Hindlimb muscle (tissue), 1 donor: ENCODE results near the gene CACNA2D3. TPM values are rescaled to one million over a fixed set of nuclear protein-coding genes. Genes with fewer than 3 reads are reported as not detected.

Source experiments
- DNase-seq: peaks from one replicate; pipeline ENCODE4 v3.0.0-alpha.2; 2013
- polyA plus RNA-seq: library from polyadenylated mRNA; unstranded; fragments of 120-200 nt; gene quantifications from one replicate; pipeline ENCODE4 v1.2.1, GENCODE V29; 2013; ENCODE audit not compliant: insufficient read length

CACNA2D3 gene
- polyA plus RNA-seq, 1 donor: 2.4 TPM

GRCh38 chr3:54171951-54172350, 49.6 kb downstream of the CACNA2D3 start:
- no peak for DNase-seq

DNA sequence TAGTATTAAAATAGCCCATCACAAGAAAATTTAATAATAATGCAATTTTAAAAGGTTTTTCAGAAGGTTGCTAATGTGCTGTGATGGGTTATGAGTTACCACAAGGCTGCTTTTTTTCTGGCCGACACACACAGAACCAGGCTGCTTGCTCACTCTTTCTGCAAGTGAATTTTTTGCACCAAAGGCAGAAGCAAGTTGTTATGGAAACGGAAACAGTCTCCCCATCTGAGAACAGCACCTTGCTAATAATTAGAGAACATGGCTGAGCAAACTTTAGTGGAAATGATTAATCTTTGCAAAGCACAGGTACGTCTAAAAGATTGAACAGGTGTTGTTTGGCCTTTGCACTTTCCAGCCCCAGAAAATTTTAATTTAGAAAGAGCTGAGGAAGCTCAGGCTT, 51.0 kb downstream of the CACNA2D3 start:
- no peak for DNase-seq

DNA sequence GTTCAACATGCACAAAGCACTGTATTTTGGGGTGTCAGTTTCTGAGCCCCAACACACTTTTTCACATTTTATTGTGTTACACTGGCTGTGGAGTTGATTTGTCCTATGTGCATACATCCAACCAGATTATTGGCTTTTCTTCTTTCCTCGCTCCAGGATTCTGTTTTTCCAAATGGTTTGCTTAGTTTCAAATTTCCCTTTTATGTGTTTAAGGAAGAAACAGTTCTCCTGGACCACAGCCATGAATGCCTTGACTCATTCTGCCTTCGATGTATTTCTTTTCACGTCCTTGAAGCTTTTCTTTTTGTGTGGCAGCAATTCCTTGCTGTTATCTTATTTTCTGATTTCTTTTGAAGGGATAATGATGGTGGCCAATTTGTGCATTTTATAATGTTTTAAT, 53.8 kb downstream of the CACNA2D3 start:
- DNase-seq: no peak

GRCh38 chr3:54177816-54178215, 55.5 kb downstream of the CACNA2D3 start:
- no peak for DNase-seq

- no peak for DNase-seq
Measured at GRCh38 chr3:54178376-54178775, 56.0 kb downstream of the CACNA2D3 start.

DNA sequence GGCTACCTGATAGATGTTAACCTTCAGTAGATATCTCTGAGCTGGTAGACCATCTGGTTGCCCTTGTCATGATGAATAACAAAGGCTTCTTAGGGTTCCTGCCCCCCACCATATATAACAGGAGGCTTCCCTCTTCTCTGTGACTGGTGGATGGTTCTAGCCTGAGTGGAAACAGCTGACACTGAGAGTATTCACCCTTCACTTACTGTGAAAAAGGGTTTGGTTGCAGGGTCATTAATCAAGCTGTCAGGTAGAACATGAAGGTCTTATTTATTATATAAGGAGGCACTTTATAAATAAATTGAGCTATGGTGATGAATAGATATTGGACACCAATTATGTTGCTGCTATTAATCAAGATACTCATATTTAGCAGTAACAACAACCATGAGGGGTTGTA, 58.6 kb downstream of the CACNA2D3 start:
- no peak for DNase-seq

- DNase-seq: no peak
Measured at GRCh38 chr3:54182242-54182641, 59.9 kb downstream of the CACNA2D3 start.

DNA sequence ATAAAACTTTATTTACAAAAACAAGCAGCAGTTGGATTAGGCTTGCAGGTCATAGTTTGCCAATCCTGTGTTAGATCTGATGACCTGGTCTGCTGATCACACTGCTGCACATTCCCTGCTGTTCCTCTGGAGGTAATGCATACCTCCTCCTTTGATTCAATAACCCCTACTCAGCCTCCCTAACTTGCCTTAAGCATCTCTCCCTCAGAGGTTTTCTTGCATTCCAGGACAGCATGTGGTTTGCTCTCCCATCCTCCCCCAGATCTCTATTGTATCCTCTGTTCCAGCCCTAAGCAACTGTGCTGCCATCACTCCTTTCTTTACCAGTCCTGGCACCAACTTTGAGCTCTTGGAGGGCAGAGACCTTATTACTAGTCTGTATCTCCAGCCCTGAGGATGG, 63.4 kb downstream of the CACNA2D3 start:
- no peak for DNase-seq

- peak; percentile 69 for DNase-seq
Measured at GRCh38 chr3:54188176-54188791, 65.9 kb downstream of the CACNA2D3 start.

- no peak for DNase-seq
Measured at GRCh38 chr3:54191220-54191619, 68.9 kb downstream of the CACNA2D3 start.

DNA sequence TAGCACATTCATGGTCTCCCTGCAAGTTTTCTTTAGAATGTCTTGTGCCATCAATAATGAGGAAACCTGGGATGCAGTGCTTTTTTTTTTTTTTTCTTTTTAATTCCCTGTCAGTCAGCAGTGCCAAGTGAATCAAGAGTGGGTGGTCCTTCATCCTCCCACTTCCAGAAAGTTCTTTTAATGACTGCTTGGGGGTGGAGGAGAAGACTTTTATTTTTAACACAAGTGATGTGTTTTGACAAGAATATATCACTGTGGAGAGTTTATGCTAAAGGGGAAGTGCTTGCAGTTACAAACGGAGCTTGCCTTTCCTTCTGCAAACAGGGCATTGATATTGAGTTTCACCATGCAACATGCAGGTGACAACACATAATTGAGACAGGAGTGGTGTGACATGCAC, 69.7 kb downstream of the CACNA2D3 start:
- no peak for DNase-seq

GRCh38 chr3:54193093-54193492, 70.7 kb downstream of the CACNA2D3 start:
- DNase-seq: no peak

DNA sequence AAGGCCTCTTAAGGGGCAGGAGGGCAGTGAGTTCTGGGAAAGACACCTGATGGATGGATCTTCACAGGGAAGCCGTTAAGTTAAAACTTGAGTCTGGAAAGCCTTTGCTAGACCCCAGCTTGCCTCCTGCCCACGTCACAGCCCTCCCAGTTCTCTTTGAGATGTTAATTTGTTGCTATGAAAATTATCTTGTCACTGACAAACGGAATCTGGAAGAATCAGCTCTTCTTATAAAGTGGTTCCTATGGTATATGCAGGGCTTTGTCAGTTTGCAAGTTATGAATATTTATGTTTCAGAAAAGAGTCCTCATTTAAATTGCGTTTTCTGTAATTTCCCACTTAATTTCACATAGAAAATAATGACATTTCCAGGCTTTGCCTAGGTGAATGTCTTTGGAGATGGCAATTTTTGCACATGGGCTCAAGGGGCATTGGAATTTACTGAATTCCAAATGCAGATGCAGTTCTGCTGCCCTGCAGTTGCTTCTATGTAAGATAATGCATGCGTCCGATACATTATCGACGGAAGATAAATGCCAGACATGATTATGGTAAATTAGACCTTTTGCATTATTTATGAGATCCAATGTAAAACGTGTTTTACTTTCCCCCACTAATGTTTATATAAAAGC, 74.1 kb downstream of the CACNA2D3 start:
- no peak for DNase-seq

GRCh38 chr3:54197509-54197908, 75.2 kb downstream of the CACNA2D3 start:
- no peak for DNase-seq

DNA sequence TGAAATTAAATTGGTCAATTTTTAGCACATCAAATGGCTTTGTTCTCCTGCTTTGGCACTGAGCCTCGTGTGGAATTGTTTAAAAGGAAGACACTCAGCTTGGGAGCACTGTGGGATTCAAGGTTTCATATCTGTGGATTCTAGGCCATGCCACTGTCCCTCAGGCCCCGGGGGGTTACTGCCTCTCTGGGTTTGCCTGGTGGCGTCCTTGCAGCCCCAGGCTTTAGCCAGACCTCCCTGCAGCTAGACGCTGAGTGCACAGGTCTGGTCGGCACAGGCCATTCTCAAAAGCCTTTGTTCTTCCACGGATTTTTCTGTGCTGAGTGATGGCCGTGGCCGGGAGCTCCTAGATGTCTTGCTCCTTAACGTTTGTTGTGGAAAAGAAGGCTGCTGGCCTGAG, 76.2 kb downstream of the CACNA2D3 start:
- no peak for DNase-seq

- DNase-seq: no peak
Measured at GRCh38 chr3:54202054-54202453, 79.7 kb downstream of the CACNA2D3 start.

DNA sequence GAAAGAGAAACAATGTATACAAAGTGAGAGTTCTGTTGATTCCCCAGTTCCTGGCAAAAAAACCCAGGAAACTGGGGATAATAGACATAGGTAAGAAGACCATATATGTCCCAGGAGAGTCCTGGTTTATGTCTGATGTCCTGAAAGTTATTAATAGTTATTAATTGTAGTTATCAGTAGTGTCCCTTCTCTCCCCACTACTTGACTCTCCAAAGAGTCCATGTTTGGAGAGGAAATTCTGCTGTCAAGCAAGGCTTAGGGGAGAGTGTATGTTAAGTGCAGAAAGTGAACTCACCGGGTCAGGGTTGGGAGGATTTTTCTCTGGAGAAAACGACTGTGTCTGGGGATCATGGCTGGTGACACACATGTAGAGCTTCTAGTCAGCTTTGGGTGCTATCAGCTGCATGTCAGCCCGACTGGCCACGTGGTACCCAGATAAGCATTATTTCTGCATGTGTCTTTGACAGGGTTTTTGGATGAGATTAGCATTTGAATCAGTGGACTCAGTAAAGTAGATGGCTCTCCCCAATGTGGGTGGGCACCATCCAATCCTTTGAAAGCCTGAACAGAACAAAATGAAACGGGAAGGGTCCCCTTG, 80.4 kb downstream of the CACNA2D3 start:
- DNase-seq: no peak

DNA sequence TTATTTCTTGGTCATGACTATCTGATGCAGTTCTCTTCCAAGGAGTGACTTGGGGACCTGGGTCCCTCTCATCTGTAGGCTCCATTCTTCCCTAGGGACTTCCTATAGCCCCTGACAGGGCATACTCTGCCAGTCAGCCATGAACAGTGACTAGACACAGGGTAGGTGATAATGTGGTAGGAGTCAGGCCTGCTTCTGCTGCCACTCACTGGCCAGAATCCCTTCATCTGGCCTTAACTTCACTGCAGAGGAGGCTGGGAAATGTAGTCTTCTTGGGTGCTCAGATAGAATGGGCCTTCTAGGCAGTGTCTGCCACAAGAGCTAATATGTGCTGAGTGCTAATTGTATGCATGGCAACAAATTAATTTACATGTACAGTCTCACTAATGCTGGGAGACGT, 84.5 kb downstream of the CACNA2D3 start:
- no peak for DNase-seq

GRCh38 chr3:54211097-54211496, 88.7 kb downstream of the CACNA2D3 start:
- DNase-seq: no peak

GRCh38 chr3:54212723-54213122, 90.4 kb downstream of the CACNA2D3 start:
- no peak for DNase-seq

DNA sequence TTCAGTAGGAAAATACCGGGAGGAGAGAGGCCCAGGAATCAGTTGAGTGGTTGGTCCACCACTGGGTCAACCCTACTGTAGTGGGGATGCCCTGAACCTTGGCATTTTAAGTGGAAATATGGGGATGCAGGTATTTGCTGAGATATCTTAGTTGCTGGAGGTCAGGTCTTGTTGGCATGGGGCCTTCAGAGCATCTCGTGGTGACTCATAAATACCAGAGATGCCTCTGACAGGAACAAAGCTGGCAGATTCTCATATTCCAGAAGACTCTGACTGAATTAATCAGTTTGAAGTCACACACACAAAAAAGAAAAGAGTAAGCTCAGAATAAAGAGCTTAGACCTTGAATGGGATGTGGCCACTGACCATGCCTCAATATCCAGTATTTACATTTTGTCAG, 91.6 kb downstream of the CACNA2D3 start:
- no peak for DNase-seq

GRCh38 chr3:54214845-54215244, 92.5 kb downstream of the CACNA2D3 start:
- DNase-seq: no peak

DNA sequence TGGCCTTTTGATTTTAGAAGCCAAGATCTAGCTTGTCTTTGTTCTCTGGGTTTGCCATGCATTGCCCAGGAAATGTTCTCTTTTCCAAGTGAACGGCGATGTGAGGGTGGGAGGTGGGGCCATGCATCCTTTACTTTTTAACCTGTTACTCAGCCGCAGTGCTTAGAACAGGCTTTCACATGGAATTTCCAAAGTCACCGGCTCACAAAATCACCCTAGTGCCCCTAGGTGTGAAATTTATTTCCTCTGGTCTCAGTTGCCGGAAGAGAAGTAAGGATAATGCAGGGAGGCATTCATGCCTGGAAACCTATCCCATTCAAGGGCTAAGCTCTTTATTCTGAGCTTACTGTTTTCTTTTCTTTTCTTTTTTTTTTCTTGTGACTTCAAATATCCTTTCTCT, 93.2 kb downstream of the CACNA2D3 start:
- no peak for DNase-seq

GRCh38 chr3:54217828-54218227, 95.5 kb downstream of the CACNA2D3 start:
- no peak for DNase-seq
